Putamen (tissue), 1 donor: ENCODE measurements around the gene CNOT4.
"Not testable (repeated sequence)": the region's sequence is repeated elsewhere in the genome, so short reads cannot be mapped to it uniquely, and the experiment has no call there.

Source experiments
- DNase-seq: peaks from one replicate; pipeline ENCODE4 v3.0.0-alpha.2; 2016; ENCODE audit warnings: low spot score

The CNOT4 gene

DNA sequence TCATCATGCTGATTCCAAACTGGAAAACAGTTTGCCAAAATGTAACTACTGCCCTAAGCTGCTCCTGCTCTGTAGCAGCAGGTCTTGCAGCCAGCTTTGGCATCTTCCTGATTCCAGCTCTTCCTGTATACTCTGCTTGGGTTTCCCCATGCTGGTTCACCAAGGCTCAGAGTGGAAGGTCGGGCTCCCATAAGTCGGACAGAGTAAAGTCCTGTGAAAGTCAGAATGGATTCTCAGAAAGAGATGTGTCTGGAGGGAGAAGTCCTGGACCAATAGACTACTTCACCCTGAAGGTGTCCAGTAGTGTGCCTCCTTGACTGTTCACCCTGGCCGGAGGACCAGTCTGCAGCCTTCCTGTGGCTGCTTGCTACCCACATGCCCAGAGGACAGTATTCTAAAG is 182.4 kb downstream of the CNOT4 start:
- no peak for DNase-seq

DNA sequence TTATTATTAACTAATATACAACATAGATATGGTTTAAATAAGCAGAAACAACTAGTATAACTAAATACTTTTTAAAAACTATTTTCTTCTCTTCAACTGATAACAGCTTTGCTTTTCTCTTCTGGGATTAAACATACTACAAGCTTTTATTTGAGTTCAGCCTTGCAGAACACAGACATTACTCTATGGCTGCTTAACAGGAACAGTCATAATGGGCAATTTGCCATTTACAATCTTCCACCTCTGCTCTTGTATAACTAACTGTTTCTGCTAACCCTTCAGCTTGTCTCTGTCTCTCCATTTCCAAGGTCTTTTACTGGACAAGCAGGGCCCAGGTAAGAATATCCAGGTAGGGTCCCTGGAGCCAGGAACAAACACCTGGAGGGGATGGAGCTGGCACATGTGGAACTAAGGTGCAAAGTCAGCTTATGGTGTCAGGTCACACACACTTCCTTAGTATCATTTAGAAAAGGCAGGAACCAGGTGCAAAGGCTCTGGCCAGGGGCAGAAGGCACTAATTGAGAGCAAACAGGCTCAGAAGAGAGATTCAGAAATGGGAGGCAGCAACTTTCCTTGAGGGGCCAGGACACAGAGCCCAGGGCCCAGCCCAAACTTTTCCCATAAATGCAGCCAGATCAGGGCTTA is 183.1 kb downstream of the CNOT4 start:
- no peak for DNase-seq

DNA sequence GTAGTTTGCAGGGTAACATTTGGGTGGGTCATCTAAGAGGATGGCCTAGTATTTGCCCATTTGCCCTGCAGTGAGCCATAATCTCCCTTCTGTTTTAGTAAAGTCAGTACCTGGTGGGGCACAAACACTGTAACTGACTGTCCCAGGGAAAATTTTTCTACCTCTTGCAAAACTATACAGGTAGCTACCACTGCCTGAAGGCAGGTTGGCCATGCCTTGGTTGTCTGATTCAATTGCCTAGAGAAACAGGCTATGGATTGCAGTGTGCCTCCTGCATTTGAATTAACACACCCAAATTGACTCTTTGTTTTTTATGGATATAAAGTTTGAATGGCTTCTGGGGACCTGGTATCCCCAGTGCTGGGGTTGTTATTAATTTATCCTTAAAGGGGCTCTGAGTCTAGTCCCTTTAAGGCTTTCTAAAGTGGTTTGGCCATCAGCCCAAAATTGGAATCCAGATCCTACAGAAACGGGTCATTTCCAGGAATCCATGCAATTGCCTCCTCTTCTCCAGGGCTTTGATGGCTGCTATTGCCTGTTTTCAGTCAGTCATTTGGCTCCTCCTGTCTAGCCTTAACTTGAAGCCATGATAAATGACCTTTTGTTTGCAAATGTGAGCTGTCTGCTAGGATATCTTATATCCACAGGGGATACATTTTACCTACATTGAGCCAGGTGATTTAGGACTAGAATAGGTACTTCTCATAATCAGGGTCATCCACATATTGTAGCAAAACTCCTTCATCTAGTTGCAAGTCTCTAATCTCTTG is 187.1 kb downstream of the CNOT4 start:
- no peak for DNase-seq

DNA sequence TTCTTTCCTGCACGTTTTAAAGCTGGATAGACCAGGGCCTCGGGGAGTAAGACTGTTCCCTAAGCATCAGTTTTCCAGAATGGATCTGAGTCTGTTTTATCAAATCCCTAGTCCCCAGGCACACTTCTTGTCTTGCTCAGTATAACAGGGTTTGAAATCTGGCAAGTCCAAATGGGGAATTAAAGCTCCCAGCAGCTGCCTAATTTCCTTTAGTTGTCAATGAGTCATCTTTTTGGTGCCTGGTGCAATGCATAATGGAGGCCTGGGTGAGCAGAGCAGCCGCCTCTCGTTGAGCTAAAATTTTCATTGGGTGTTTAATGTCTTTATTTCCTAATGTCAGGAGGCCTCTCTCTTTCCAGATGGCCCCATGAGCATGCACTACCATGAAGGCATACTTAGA is 188.3 kb downstream of the CNOT4 start:
- no peak for DNase-seq

DNA sequence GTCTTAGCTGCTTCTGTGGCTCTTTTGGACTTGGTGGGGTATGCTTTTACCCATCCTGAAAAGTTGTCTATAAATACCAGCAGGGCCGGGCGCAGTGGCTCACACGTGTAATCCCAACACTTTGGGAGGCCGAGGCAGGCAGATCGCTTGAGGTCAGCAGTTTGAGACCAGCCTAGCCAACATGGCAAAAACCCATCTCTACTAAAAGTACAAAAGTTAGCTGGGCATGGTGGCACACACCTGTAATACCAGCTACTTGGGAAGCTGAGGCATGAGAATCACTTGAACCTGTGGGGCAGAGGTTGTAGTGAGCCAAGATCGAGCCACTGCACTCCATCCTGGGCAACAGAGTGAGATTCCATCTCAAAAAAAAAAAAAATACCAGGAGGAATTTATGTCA is 188.9 kb downstream of the CNOT4 start:
- not testable (repeated sequence) for DNase-seq

DNA sequence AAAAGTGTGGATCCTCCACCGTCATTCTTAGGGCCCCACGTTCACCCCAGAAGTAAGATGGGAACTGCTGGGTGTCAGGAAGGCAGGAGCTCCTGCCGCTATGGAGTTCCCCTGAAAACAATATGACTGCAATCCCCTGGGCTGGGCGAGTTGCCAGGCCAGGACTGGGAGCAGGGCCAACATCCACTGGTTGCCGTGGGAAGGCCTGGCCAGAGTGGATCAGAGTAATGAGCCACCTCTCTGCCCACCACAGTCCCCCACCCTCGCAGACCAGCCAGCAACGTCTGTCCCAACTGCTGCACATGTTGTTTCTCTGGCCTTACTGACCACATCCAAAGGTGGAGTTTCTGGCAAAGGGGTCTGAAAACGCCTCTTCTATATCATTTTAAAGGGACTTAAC is 189.6 kb downstream of the CNOT4 start:
- no peak for DNase-seq

DNA sequence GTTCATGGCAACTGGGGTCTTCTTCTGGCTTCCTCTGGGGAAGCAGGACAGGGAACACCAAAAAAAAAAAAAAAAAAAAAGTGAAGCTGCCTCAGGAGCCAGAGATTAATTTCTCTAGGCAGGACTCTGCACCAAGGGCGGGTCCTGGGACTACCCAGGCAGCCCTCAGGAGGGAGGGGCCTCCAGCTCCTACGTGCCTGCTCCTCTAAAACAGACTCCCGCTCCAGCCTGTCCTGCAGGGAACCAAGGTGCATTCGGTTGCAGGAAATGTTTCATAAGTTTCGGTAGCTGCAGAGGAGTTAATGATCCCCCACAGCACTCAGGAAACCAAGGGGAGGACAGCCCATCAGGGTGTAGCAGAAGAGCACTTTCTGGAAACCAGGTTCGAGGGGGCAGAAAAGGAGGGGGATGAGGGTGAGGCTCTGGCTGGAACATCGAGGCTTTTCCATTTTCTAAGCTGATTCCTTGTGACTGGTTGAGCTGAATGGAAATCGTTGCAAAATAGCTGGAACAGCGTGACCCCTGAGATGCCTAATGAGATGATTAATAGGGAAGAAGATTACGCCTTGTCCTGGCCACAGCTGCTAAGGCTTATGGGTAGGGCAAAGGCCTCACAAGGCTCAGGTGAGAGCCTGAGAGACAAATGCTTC is 192.1 kb downstream of the CNOT4 start:
- DNase-seq: no peak

DNA sequence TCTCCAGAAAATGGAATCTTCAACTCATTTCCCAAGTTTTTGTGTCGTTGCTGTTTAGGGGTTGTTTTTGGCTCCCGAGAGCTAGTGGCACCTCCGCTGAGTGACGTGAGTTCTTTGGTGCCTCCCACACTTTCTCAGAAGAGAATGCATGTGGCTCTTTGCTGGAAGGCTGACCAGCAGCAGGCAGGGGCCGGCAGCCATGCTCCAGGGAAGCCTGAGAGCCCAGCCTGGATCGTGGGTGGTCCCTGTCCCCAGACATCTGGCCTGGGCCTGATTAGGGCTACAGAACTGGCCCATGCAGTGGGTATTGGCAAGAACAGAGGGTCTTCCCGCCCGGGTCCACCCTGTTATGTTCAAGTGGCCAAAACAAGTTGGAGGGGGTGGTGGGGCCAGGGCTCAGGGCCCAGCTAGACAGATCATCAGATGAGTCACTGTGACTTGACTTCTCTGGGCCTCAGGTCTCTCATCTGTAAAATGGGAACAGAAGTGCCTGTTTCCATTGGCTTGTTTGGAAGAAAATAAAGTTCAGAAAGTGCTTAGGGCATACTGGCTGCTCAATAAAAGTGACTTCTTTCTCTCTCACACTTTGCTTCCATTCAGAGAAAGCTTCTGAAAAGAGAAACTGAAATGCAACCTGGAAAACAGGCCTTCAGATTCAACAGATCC is 193.1 kb downstream of the CNOT4 start:
- no peak for DNase-seq

DNA sequence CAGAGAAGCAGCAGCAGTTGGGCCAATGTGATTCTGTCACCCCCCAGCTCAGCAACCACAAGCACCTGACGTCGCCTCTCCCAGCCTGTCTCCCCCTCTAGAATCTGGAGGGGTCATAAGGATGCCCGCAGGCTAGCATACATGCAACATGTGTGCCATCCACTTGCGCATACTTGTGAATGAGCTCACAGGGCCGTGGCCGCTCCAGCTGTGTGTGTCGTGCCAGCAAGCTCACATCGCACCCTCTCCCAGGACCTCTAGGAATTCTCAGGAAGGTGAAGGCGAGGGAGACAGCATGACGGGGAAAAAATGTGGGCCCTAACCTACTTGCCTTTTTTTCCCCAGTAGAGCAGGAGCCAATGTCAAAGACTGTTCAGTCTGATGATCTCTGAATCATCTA is 195.9 kb downstream of the CNOT4 start:
- no peak for DNase-seq
